ENCODE measurements around the gene FMOD.

FMOD gene

DNA sequence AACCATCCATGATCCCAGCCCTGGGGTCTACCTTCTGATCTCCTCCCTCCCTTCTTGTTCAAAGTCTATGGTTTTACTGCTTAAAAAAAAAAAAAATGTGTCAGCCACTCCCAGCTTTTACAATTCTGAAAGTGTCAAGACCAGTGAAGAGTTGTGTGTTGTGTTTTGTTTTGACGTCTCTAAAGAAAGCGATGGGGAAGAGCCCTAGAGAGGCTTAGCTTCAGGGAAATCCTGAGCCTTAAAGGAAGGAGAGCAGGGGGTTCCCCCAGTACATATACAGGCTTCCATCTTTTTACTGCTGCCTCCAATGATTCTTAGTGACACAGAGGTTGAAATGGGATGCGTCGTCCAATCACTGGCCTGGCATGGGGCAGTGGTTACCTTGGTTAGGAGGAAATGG lies 13.9 kb upstream of the FMOD start:
- H3K9me3 Mint-ChIP-seq: no peaks in the 10 kb centered on the region

GRCh38 chr1:203364094-203364801 lies 13.3 kb upstream of the FMOD start:
- TF ChIP-seq, protein P1, sequence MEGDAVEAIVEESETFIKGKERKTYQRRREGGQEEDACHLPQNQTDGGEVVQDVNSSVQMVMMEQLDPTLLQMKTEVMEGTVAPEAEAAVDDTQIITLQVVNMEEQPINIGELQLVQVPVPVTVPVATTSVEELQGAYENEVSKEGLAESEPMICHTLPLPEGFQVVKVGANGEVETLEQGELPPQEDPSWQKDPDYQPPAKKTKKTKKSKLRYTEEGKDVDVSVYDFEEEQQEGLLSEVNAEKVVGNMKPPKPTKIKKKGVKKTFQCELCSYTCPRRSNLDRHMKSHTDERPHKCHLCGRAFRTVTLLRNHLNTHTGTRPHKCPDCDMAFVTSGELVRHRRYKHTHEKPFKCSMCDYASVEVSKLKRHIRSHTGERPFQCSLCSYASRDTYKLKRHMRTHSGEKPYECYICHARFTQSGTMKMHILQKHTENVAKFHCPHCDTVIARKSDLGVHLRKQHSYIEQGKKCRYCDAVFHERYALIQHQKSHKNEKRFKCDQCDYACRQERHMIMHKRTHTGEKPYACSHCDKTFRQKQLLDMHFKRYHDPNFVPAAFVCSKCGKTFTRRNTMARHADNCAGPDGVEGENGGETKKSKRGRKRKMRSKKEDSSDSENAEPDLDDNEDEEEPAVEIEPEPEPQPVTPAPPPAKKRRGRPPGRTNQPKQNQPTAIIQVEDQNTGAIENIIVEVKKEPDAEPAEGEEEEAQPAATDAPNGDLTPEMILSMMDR (IDR thresholded peaks at IDR 0.05; ENCODE audit: unreplicated experiment in 3 of 3): no peak
- no peak overlapping the region for H3K4me3 Mint-ChIP-seq
- no peaks in the 10 kb centered on the region for H3K9me3 Mint-ChIP-seq
- peaks cover 20% of the 10 kb centered on the region for H3K27me3 Mint-ChIP-seq (ENCODE audit: low read depth)
- peak overlapping the region in 1 of 3 experiments; percentile 36 for H3K27ac Mint-ChIP-seq
- no peaks in the 10 kb centered on the region for H3K36me3 Mint-ChIP-seq (ENCODE audit: low read depth)
- peaks cover 31% of the 10 kb centered on the region for H3K4me1 Mint-ChIP-seq

More for the DNA sequence above, 13.9 kb upstream of the FMOD start:
- no peaks in the 10 kb centered on the region for H3K36me3 Mint-ChIP-seq (ENCODE audit: low read depth)
- H3K27ac Mint-ChIP-seq: no peak overlapping the region
- H3K4me3 Mint-ChIP-seq: no peak overlapping the region
- H3K4me1 Mint-ChIP-seq: peaks cover 31% of the 10 kb centered on the region
- H3K27me3 Mint-ChIP-seq (ENCODE audit: low read depth): peaks cover 25% of the 10 kb centered on the region
- TF ChIP-seq, protein P1 (IDR thresholded peaks at IDR 0.05; ENCODE audit: unreplicated experiment in 3 of 3): no peak

GRCh38 chr1:203362720-203363025 lies 11.8 kb upstream of the FMOD start:
- Mint-ChIP-seq H3K9me3 (no peaks in the 10 kb centered on the region), H3K4me1 (peaks cover 35% of the 10 kb centered on the region), H3K27me3 (ENCODE audit: low read depth) (peaks cover 12% of the 10 kb centered on the region), H3K36me3 (ENCODE audit: low read depth) (no peaks in the 10 kb centered on the region), H3K27ac (peak overlapping the region in 1 of 3 experiments; percentile 9), H3K4me3 (no peak overlapping the region)
- TF ChIP-seq, protein P1 (IDR thresholded peaks at IDR 0.05; ENCODE audit: unreplicated experiment in 3 of 3): no peak

GRCh38 chr1:203361945-203362719 lies 11.2 kb upstream of the FMOD start:
- TF ChIP-seq, protein P1 (IDR thresholded peaks at IDR 0.05; ENCODE audit: unreplicated experiment in 3 of 3): no peak
- Mint-ChIP-seq H3K36me3 (ENCODE audit: low read depth) (no peaks in the 10 kb centered on the region), H3K4me3 (no peak overlapping the region), H3K4me1 (peaks cover 35% of the 10 kb centered on the region), H3K9me3 (no peaks in the 10 kb centered on the region), H3K27me3 (ENCODE audit: low read depth) (peaks cover 12% of the 10 kb centered on the region), H3K27ac (peak overlapping the region in 1 of 3 experiments; percentile 9)

DNA sequence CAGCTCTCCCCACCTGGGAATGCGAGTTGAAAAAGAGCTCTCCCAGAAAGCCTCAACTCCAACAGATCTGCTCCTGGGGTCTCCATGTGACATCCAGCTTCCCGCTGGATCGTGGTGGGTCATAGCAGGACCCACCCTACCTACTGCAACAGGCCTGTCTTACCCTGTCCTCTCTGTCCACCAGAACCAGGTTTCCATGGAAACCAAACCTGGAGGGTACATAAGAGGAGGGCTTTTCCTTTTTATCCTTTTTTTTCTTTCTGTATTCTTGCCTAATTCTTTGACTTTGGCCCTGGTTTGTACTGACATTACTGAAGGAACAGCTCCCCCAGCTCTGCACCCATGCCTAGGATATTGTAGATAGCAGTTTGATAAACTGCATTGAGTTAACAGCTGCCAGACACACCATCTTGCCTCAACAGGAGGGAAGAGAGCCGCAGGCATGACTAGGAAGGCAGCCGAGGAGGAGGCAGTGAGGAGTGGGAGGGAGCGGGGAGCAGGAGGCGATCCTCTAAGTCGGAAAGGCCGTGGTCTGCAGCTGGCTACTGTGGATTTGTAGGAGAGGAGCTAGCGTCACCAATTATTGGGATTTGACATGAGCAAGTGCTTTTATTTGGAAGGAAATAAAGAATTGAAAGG lies 9.7 kb upstream of the FMOD start:
- TF ChIP-seq, protein P1 (IDR thresholded peaks at IDR 0.05; ENCODE audit: unreplicated experiment in 3 of 3): no peak
- peaks cover 14% of the 10 kb centered on the region for H3K27me3 Mint-ChIP-seq (ENCODE audit: low read depth)

More for the DNA sequence above, 9.7 kb upstream of the FMOD start:
- Mint-ChIP-seq H3K9me3 (no peaks in the 10 kb centered on the region), H3K4me1 (peaks cover 35% of the 10 kb centered on the region), H3K36me3 (ENCODE audit: low read depth) (no peaks in the 10 kb centered on the region), H3K27ac (peak overlapping the region; percentile 18 to 41 (median 21)), H3K4me3 (no peak overlapping the region)

Measured in nephron (organoid).